Keratinocyte (primary cell): Measurements from ENCODE around the gene EVI5.

Source experiments
- CTCF ChIP-seq, 3 experiments: IDR thresholded peaks in 1 of 3; conservative IDR thresholded peaks in 1 of 3; optimal IDR thresholded peaks in 1 of 3; 2 replicates in 2 of 3; 3 replicates in 1 of 3; pipeline versions ENCODE3 to v1.5.1; 2011; ENCODE audit warnings: low read length in 3 of 3, mild to moderate bottlenecking in 3 of 3, moderate library complexity in 2 of 3, control low read depth in 1 of 3, inconsistent platforms in 1 of 3; ENCODE audit not compliant: insufficient read depth in 2 of 3; ENCODE audit errors: extremely low read depth in 1 of 3
- EZH2 ChIP-seq: IDR thresholded peaks from one replicate; pipeline ENCODE4 v1.6.1; 2012; ENCODE audit warnings: inconsistent platforms, mild to moderate bottlenecking, low read length, moderate library complexity

- TF ChIP-seq CTCF (optimal IDR thresholded peaks at IDR 0.05 in 1 of 3, IDR thresholded peaks at IDR 0.05 in 1 of 3, conservative IDR thresholded peaks at IDR 0.05 in 1 of 3; ENCODE audit: extremely low read depth in 1 of 3, insufficient read depth in 2 of 3, low read length in 3 of 3) (no peak), EZH2 (no peak)
Measured at GRCh38 chr1:92833840-92834239, 48.9 kb upstream of the EVI5 start.
